Measurements from ENCODE around the gene REC8. TPM values are rescaled to one million over a fixed set of nuclear protein-coding genes. Genes with fewer than 3 reads are reported as not detected.
A peak's percentile ranks its signal among the peaks of the same experiment; 100 is the strongest.

Gene REC8
- polyA plus RNA-seq, 1 donor = 201 TPM

- WGBS (ENCODE audit: insufficient coverage, low lambda C conversion rate) = no CpG with 5 or more reads among the region's 13 CpGs
Measured at GRCh38 chr14:24138396-24139271, 33.2 kb upstream of the REC8 start.

GRCh38 chr14:24139272-24139934 is 32.5 kb upstream of the REC8 start:
- no CpG with 5 or more reads among the region's 9 CpGs for WGBS (ENCODE audit: insufficient coverage, low lambda C conversion rate)
- Histone ChIP-seq H3K4me1 (ENCODE audit: control insufficient read depth, insufficient read depth, low read length) (peaks cover 52% of the 10 kb centered on the region), H3K36me3 (ENCODE audit: control insufficient read depth, insufficient read depth, low read length) (peaks cover 38% of the 10 kb centered on the region), H3K27ac (ENCODE audit: low read length) (no peak overlapping the region), H3K4me3 (ENCODE audit: low read length) (no peak overlapping the region), H3K27me3 (ENCODE audit: control insufficient read depth, insufficient read depth, low read length) (no peaks in the 10 kb centered on the region), H3K9me3 (ENCODE audit: control insufficient read depth, low read depth, low read length) (no peaks in the 10 kb centered on the region)
- no peak for DNase-seq

More at GRCh38 chr14:24138396-24139271, 33.2 kb upstream of the REC8 start:
- Histone ChIP-seq H3K27me3 (ENCODE audit: control insufficient read depth, insufficient read depth, low read length) (no peaks in the 10 kb centered on the region), H3K4me1 (ENCODE audit: control insufficient read depth, insufficient read depth, low read length) (peaks cover 48% of the 10 kb centered on the region), H3K9me3 (ENCODE audit: control insufficient read depth, low read depth, low read length) (no peaks in the 10 kb centered on the region), H3K36me3 (ENCODE audit: control insufficient read depth, insufficient read depth, low read length) (peaks cover 32% of the 10 kb centered on the region), H3K27ac (ENCODE audit: low read length) (no peak overlapping the region), H3K4me3 (ENCODE audit: low read length) (no peak overlapping the region)
- DNase-seq = no peak

- H3K4me1 ChIP-seq (ENCODE audit: control insufficient read depth, insufficient read depth, low read length) = peaks cover 62% of the 10 kb centered on the region
- H3K27me3 ChIP-seq (ENCODE audit: control insufficient read depth, insufficient read depth, low read length) = no peaks in the 10 kb centered on the region
- DNase-seq = peak; percentile 99 to 100
- no CpG with 5 or more reads among the region's 65 CpGs for WGBS (ENCODE audit: insufficient coverage, low lambda C conversion rate)
- peak within 1 kb of the TSS; percentile 95 for H3K27ac ChIP-seq (ENCODE audit: low read length)
- peaks cover 40% of the 10 kb centered on the region for H3K36me3 ChIP-seq (ENCODE audit: control insufficient read depth, insufficient read depth, low read length)
- no peaks in the 10 kb centered on the region for H3K9me3 ChIP-seq (ENCODE audit: control insufficient read depth, low read depth, low read length)
- H3K4me3 ChIP-seq (ENCODE audit: low read length) = peak within 1 kb of the TSS; percentile 91
Measured at GRCh38 chr14:24141097-24141880, 30.6 kb upstream of the REC8 start, which contains the start of gene EMC9. Gene EMC9 (minus strand): TSS chr14:24141591. CDS start chr14:24141304, 287 bp downstream.

- Histone ChIP-seq H3K4me1 (ENCODE audit: control insufficient read depth, insufficient read depth, low read length) (peaks cover 52% of the 10 kb centered on the region), H3K27me3 (ENCODE audit: control insufficient read depth, insufficient read depth, low read length) (no peaks in the 10 kb centered on the region), H3K4me3 (ENCODE audit: low read length) (no peak overlapping the region), H3K27ac (ENCODE audit: low read length) (no peak overlapping the region), H3K9me3 (ENCODE audit: control insufficient read depth, low read depth, low read length) (no peaks in the 10 kb centered on the region), H3K36me3 (ENCODE audit: control insufficient read depth, insufficient read depth, low read length) (peaks cover 28% of the 10 kb centered on the region)
- DNase-seq = no peak
- WGBS (ENCODE audit: insufficient coverage, low lambda C conversion rate) = no CpG with 5 or more reads among the region's 2 CpGs
Measured at GRCh38 chr14:24143511-24143910, 28.4 kb upstream of the REC8 start.

- H3K4me3 ChIP-seq (ENCODE audit: low read length) = no peak overlapping the region
- no peak overlapping the region for H3K27ac ChIP-seq (ENCODE audit: low read length)
- no peaks in the 10 kb centered on the region for H3K27me3 ChIP-seq (ENCODE audit: control insufficient read depth, insufficient read depth, low read length)
- DNase-seq = no peak
- H3K36me3 ChIP-seq (ENCODE audit: control insufficient read depth, insufficient read depth, low read length) = peaks cover 26% of the 10 kb centered on the region
- no CpG with 5 or more reads among the region's 1 CpG for WGBS (ENCODE audit: insufficient coverage, low lambda C conversion rate)
- H3K4me1 ChIP-seq (ENCODE audit: control insufficient read depth, insufficient read depth, low read length) = peaks cover 46% of the 10 kb centered on the region
- H3K9me3 ChIP-seq (ENCODE audit: control insufficient read depth, low read depth, low read length) = no peaks in the 10 kb centered on the region
Measured at GRCh38 chr14:24144451-24144850, 27.4 kb upstream of the REC8 start.

- no CpG with 5 or more reads among the region's 2 CpGs for WGBS (ENCODE audit: insufficient coverage, low lambda C conversion rate)
- H3K36me3 ChIP-seq (ENCODE audit: control insufficient read depth, insufficient read depth, low read length) = peaks cover 30% of the 10 kb centered on the region
- H3K27ac ChIP-seq (ENCODE audit: low read length) = peak overlapping the region; percentile 88
- DNase-seq = no peak
- H3K4me1 ChIP-seq (ENCODE audit: control insufficient read depth, insufficient read depth, low read length) = peaks cover 43% of the 10 kb centered on the region
- peak overlapping the region; percentile 83 for H3K4me3 ChIP-seq (ENCODE audit: low read length)
- H3K9me3 ChIP-seq (ENCODE audit: control insufficient read depth, low read depth, low read length) = no peaks in the 10 kb centered on the region
- no peaks in the 10 kb centered on the region for H3K27me3 ChIP-seq (ENCODE audit: control insufficient read depth, insufficient read depth, low read length)
Measured at GRCh38 chr14:24145219-24145618, 26.7 kb upstream of the REC8 start.

GRCh38 chr14:24145690-24146452 is 26.0 kb upstream of the REC8 start:
- Histone ChIP-seq H3K4me1 (ENCODE audit: control insufficient read depth, insufficient read depth, low read length) (peaks cover 43% of the 10 kb centered on the region), H3K9me3 (ENCODE audit: control insufficient read depth, low read depth, low read length) (no peaks in the 10 kb centered on the region)
- WGBS (ENCODE audit: insufficient coverage, low lambda C conversion rate) = no CpG with 5 or more reads among the region's 9 CpGs

GRCh38 chr14:24146453-24146977 is 25.4 kb upstream of the REC8 start, which contains the start of gene PSME2:
Gene PSME2 (minus strand): TSS chr14:24146610. CDS start chr14:24146581, 29 bp downstream.
- Histone ChIP-seq H3K9me3 (ENCODE audit: control insufficient read depth, low read depth, low read length) (no peaks in the 10 kb centered on the region), H3K4me1 (ENCODE audit: control insufficient read depth, insufficient read depth, low read length) (peaks cover 43% of the 10 kb centered on the region), H3K27ac (ENCODE audit: low read length) (peak within 1 kb of the TSS; percentile 88), H3K27me3 (ENCODE audit: control insufficient read depth, insufficient read depth, low read length) (no peaks in the 10 kb centered on the region), H3K36me3 (ENCODE audit: control insufficient read depth, insufficient read depth, low read length) (peaks cover 43% of the 10 kb centered on the region), H3K4me3 (ENCODE audit: low read length) (peak within 1 kb of the TSS; percentile 83)
- 0% methylated on average over 3 of the region's 25 CpGs for WGBS (ENCODE audit: insufficient coverage, low lambda C conversion rate)
- peak; percentile 97 to 99 for DNase-seq

More at GRCh38 chr14:24145690-24146452, 26.0 kb upstream of the REC8 start:
- peaks cover 37% of the 10 kb centered on the region for H3K36me3 ChIP-seq (ENCODE audit: control insufficient read depth, insufficient read depth, low read length)
- H3K27me3 ChIP-seq (ENCODE audit: control insufficient read depth, insufficient read depth, low read length) = no peaks in the 10 kb centered on the region
- H3K4me3 ChIP-seq (ENCODE audit: low read length) = peak overlapping the region; percentile 83
- H3K27ac ChIP-seq (ENCODE audit: low read length) = peak overlapping the region; percentile 88
- DNase-seq = no peak

GRCh38 chr14:24146978-24147760 is 24.7 kb upstream of the REC8 start, which contains the start of gene RNF31:
Gene RNF31 (plus strand): TSS chr14:24147498. CDS start chr14:24147699, 201 bp downstream.
- peaks cover 42% of the 10 kb centered on the region for H3K4me1 ChIP-seq (ENCODE audit: control insufficient read depth, insufficient read depth, low read length)
- DNase-seq = peak; percentile 97 to 98
- H3K27me3 ChIP-seq (ENCODE audit: control insufficient read depth, insufficient read depth, low read length) = no peaks in the 10 kb centered on the region
- H3K9me3 ChIP-seq (ENCODE audit: control insufficient read depth, low read depth, low read length) = no peaks in the 10 kb centered on the region
- WGBS (ENCODE audit: insufficient coverage, low lambda C conversion rate) = no CpG with 5 or more reads among the region's 57 CpGs
- peak within 1 kb of the TSS; percentile 88 for H3K27ac ChIP-seq (ENCODE audit: low read length)
- H3K4me3 ChIP-seq (ENCODE audit: low read length) = peak within 1 kb of the TSS; percentile 83
- peaks cover 50% of the 10 kb centered on the region for H3K36me3 ChIP-seq (ENCODE audit: control insufficient read depth, insufficient read depth, low read length)
